A673 (cell line): ENCODE results near the gene BRD9. TPM values are rescaled to one million over a fixed set of nuclear protein-coding genes. Genes with fewer than 3 reads are reported as not detected.

ENCODE experiments used
- BruUV-seq: library from RNA; stranded (reverse); fragments of 400-500 nt; replicated peaks from 2 replicates; lab custom pipeline; 2021; lab: Mats Ljungman, UMichigan
- CTCF ChIA-PET: fragments of 300-600 bp; sonication (Branson Sonifier 250); formaldehyde crosslinking; loops from one replicate; lab custom pipeline; 2022; ENCODE audit warnings: antibody characterized with exemption; lab: Charles Lee
- POLR2A ChIA-PET: fragments of 300-600 bp; sonication (Branson Sonifier 250); formaldehyde crosslinking; loops from one replicate; lab custom pipeline; 2022; ENCODE audit warnings: antibody characterized with exemption; ENCODE audit not compliant: low non-redundant PET; lab: Charles Lee
- DNase-seq: peaks from one replicate; pipeline ENCODE4 v3.0.0-alpha.2; 2015; ENCODE audit warnings: low spot score
- H3K27ac ChIP-seq: fragments of 200-600 bp; sonication (generic); 2 replicates; pipeline ENCODE4 v1.5.1; 2016; ENCODE audit warnings: mixed run types, low read depth, mild to moderate bottlenecking, mixed read lengths, antibody characterized with exemption, low read length; ENCODE audit not compliant: poor library complexity, severe bottlenecking
- H3K27me3 ChIP-seq: fragments of 200-600 bp; sonication (generic); replicated peaks from 2 replicates; pipeline ENCODE4 v1.6.1; 2017; ENCODE audit warnings: mixed run types, low read depth, mild to moderate bottlenecking, mixed read lengths, antibody characterized with exemption, low read length; ENCODE audit not compliant: insufficient read depth, poor library complexity
- H3K36me3 ChIP-seq: fragments of 200-600 bp; sonication (generic); 2 replicates; pipeline ENCODE4 v1.6.1; 2016; ENCODE audit warnings: mixed run types, mild to moderate bottlenecking, mixed read lengths, antibody characterized with exemption, low read length; ENCODE audit not compliant: insufficient read depth, poor library complexity, severe bottlenecking
- H3K4me1 ChIP-seq: fragments of 200-600 bp; sonication (generic); 2 replicates; pipeline ENCODE4 v1.6.1; 2017; ENCODE audit warnings: mixed run types, mild to moderate bottlenecking, mixed read lengths, antibody characterized with exemption, low read length; ENCODE audit not compliant: insufficient read depth, poor library complexity, severe bottlenecking
- H3K4me3 ChIP-seq: fragments of 200-600 bp; sonication (generic); 2 replicates; pipeline ENCODE4 v1.5.1; 2016; ENCODE audit warnings: low read depth, mixed run types, mild to moderate bottlenecking, mixed read lengths, low read length; ENCODE audit not compliant: poor library complexity, severe bottlenecking
- H3K9me3 ChIP-seq: fragments of 200-600 bp; sonication (generic); 2 replicates; pipeline ENCODE4 v1.6.1; 2016; ENCODE audit warnings: mixed run types, low read depth, mild to moderate bottlenecking, mixed read lengths, antibody characterized with exemption, low read length; ENCODE audit not compliant: poor library complexity, severe bottlenecking
- CTCF ChIP-seq: fragments of 300-800, 200-600 bp; sonication (generic); conservative IDR thresholded peaks from 2 replicates; pipeline ENCODE4 v1.5.1; 2017; ENCODE audit warnings: low read depth, mild to moderate bottlenecking, antibody characterized with exemption, low read length, moderate library complexity, mixed read lengths
- EZH2 ChIP-seq: fragments of 200-600 bp; sonication (generic); IDR thresholded peaks from 2 replicates; pipeline ENCODE4 v1.6.1; 2017; ENCODE audit warnings: borderline replicate concordance, low read depth, mild to moderate bottlenecking, mixed read lengths, antibody characterized with exemption, low read length; ENCODE audit not compliant: poor library complexity, severe bottlenecking
- intact Hi-C: fragments of 100-400 bp; cut with micrococcal nuclease; formaldehyde crosslinking; loops from one replicate; pipeline ENCODE4 v1.10.0; 2022; ENCODE audit not compliant: unreplicated experiment
- total RNA-seq: library from RNA; stranded (reverse); gene quantifications from 2 replicates; pipeline ENCODE4 v1.2.3, GENCODE V29; 2021

Gene BRD9
- total RNA-seq, 1 experiment from 2014 or later, result 73.7 TPM

- Histone ChIP-seq H3K27me3 (peaks cover 2% of the 10 kb centered on the region), H3K4me3 (no peak overlapping the region), H3K9me3 (no peaks in the 10 kb centered on the region), H3K4me1 (no peaks in the 10 kb centered on the region), H3K36me3 (no peaks in the 10 kb centered on the region), H3K27ac (no peak overlapping the region)
- CTCF ChIA-PET, result no interaction called here
- BruUV-seq, result no TSS peak
- intact Hi-C loops, result loop anchor here (10.0 kb wide), 1 partner anchor 717 kb away; no protein-coding TSS in a partner anchor
- TF ChIP-seq CTCF, result no peak; the same call in 1 of the 2 replicates
- DNase-seq, result no peak
- POLR2A ChIA-PET, result no interaction called here
These were observed 34.8 kb upstream of the BRD9 start for GRCh38 chr5:927172-928015.

DNA sequence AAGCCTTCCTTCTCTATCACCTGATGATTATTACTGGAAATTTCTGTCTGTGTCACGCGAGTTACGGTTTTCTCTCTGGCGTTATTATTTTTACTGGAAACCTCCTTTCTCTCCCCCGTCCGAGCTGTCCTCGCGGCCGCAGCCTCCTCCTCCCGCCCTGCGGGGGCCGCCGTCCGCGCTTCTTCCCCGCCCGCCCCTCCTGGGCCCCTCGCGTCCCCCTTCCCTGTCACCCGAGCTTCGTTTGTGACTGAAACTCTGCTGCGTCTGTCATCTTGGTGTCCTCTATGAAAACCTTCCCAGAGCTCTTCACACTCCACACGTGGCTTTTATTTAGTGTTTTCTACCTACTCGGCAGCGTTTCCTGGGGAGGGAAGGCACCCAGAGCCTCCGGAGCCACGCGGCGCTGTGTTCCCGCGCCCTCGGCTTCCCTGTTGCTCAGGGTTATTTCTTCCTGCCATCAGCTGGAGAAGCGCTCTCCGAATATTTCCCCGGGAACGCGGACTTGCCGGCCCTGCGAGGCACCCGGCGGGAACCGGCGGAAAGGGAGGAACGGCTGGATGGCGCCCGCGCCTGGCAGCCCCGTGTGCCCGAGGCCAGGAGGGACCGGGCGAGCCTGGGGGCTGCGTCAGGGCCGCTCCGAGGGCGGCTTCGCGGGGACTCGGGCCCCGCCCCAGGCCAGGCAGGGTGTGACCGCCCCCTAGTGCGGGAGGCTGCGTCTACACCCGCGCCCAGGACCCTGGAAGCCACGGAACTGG is 34.0 kb upstream of the BRD9 start:
- H3K4me1 ChIP-seq, result no peaks in the 10 kb centered on the region
- ChIA-PET CTCF (no interaction called here), POLR2A (no interaction called here)
- no TSS peak for BruUV-seq
- TF ChIP-seq EZH2 (no peak), CTCF (peak; percentile 49)
- no peak overlapping the region for H3K27ac ChIP-seq
- intact Hi-C loops, result loop anchor here (10.0 kb wide), 1 partner anchor 718 kb away; no protein-coding TSS in a partner anchor
- H3K27me3 ChIP-seq, result peaks cover 2% of the 10 kb centered on the region
- peak overlapping the region; percentile 36 for H3K4me3 ChIP-seq
- H3K9me3 ChIP-seq, result no peaks in the 10 kb centered on the region
- DNase-seq, result peak; percentile 64
- H3K36me3 ChIP-seq, result no peaks in the 10 kb centered on the region

DNA sequence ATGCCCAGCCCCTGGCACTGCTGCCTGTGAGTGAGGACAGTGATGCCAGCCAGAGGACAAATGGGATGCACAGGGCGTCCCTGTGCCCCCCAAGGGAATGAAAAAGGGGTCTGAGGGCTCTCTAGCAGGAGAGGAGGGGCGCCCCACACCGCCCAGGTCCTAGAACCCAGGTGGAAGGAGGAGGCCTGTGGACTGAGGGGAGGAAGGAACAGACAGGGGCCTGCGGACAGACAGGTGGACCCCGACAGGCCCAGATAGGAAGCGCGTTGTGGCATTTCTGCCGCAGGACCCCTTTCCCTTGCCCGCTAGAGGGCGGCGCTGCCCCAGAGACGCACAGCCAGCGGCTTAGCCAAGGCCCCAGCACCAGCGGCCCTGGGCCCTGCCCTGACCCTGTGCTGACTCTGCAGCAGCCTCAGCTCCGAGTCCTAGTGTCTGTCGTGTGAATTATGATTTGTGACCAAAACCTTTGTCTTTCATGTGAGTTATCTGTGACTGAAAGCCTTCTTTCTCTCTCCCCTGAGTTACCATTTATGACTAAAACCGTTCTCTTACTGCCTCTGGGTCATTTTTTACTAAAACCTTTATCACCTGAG is 30.8 kb upstream of the BRD9 start:
- CTCF ChIA-PET, result interaction anchor here (0.9 to 1.5 kb wide), 2 partner anchors 244 to 251 kb away, joined by 4 to 5 read pairs; no protein-coding TSS in a partner anchor
- no peak overlapping the region for H3K4me3 ChIP-seq
- H3K27ac ChIP-seq, result no peak overlapping the region

More for the DNA sequence above, 30.8 kb upstream of the BRD9 start:
- H3K4me1 ChIP-seq, result no peaks in the 10 kb centered on the region
- POLR2A ChIA-PET, result no interaction called here
- no TSS peak for BruUV-seq
- TF ChIP-seq EZH2 (no peak), CTCF (peak; percentile 92)
- H3K9me3 ChIP-seq, result no peaks in the 10 kb centered on the region
- H3K27me3 ChIP-seq, result peaks cover 2% of the 10 kb centered on the region
- DNase-seq, result peak; percentile 76
- intact Hi-C loops, result loop anchor here (1.0 to 10.0 kb wide), 2 partner anchors 244 to 721 kb away; no protein-coding TSS in a partner anchor
- peaks cover 10% of the 10 kb centered on the region for H3K36me3 ChIP-seq
